Kidney (tissue), 14 donors: ENCODE data around the gene NACA2. TPM values are rescaled to one million over a fixed set of nuclear protein-coding genes. Genes with fewer than 3 reads are reported as not detected.

Experiments
- DNase-seq, 5 donors: peaks; one replicate each; pipeline ENCODE4 v3.0.0-alpha.2; 2013 to 2020
- FAIRE-seq: peaks from 2 replicates; lab custom pipeline; 2012; peaks lifted over from hg19 to GRCh38; lab: Jason Lieb, UNC
- H3K27ac ChIP-seq, 2 donors: one replicate each; pipeline ENCODE4 v1.7.0; 2013; ENCODE audit warnings: low read depth in 2 of 2, low read length in 2 of 2, inconsistent platforms in 1 of 2
- H3K27me3 ChIP-seq: one replicate; pipeline ENCODE4 v1.7.1; 2013; ENCODE audit warnings: low read length, inconsistent platforms; ENCODE audit not compliant: control insufficient read depth, insufficient read depth
- H3K36me3 ChIP-seq, 3 donors: one replicate each; pipeline versions ENCODE4 v1.7.0 to v1.7.1; 2013; ENCODE audit warnings: low read length in 3 of 3, control low read depth in 1 of 3, inconsistent platforms in 1 of 3; ENCODE audit not compliant: insufficient read depth in 3 of 3, control insufficient read depth in 2 of 3
- H3K4me1 ChIP-seq, 3 donors: one replicate each; pipeline versions ENCODE4 v1.7.0 to v1.7.1; 2013; ENCODE audit warnings: low read length in 3 of 3, inconsistent platforms in 1 of 3, low read depth in 1 of 3; ENCODE audit not compliant: control insufficient read depth in 2 of 3, insufficient read depth in 2 of 3
- H3K4me3 ChIP-seq, 3 donors: one replicate each; pipeline versions ENCODE4 v1.7.0 to v1.8.1; 2013; ENCODE audit warnings: low read length in 3 of 3, control low read depth in 1 of 3, inconsistent platforms in 1 of 3
- H3K9ac ChIP-seq, 3 donors: one replicate each; pipeline versions ENCODE4 v1.7.0 to v1.7.1; 2013; ENCODE audit warnings: low read length in 3 of 3, control low read depth in 1 of 3, inconsistent platforms in 1 of 3
- H3K9me3 ChIP-seq, 3 donors: one replicate each; pipeline versions ENCODE4 v1.7.0 to v1.7.1; 2013; ENCODE audit warnings: low read length in 3 of 3, control low read depth in 1 of 3, inconsistent platforms in 1 of 3; ENCODE audit not compliant: control insufficient read depth in 2 of 3, insufficient read depth in 1 of 3
- CTCF ChIP-seq: IDR thresholded peaks from 3 replicates; pipeline ENCODE4 v1.5.1; 2012; ENCODE audit warnings: mild to moderate bottlenecking, moderate library complexity, borderline replicate concordance; ENCODE audit not compliant: insufficient read depth; ENCODE audit errors: extremely low read depth
- intact Hi-C: fragments of 100-400 bp; cut with DNase I; formaldehyde crosslinking; loops from one replicate; pipeline ENCODE4 v1.11.1; 2022
- polyA plus RNA-seq: library from polyadenylated mRNA; stranded (reverse); fragments of 350-450 nt; fragmentation: Illumina TruSeq; extraction: RNeasy Lipid Tissue Mini Kit (QIAGEN cat#74804); gene quantifications from one replicate; pipeline ENCODE4 v1.2.3, GENCODE V29; 2014; ENCODE audit warnings: low read depth, low replicate concordance; ENCODE audit not compliant: insufficient read depth
- total RNA-seq: library from RNA; stranded (reverse); fragmentation: NEBNext Ultra II Directional; extraction: Animal tissue kit (Norgen Biotek cat#: 25700); gene quantifications from one replicate; pipeline ENCODE4 v1.2.1, GENCODE V29; 2021
- donor health status: control.
- donor health status: control.
- donor health status: control.
- donor health status: control.
- donor health status: control.
- donor health status: DM: yes; HTN: yes; CAD: no.
- donor health status: Normal renal cell carcinoma (clear cell type).

NACA2 gene
- total and polyA plus RNA-seq, 2 donors from 2014 or later, result not detected

- Histone ChIP-seq H3K27ac (no peak overlapping the region), H3K27me3 (peaks cover 2% of the 10 kb centered on the region), H3K9me3 (no peaks in the 10 kb centered on the region), H3K4me1 (no peaks in the 10 kb centered on the region), H3K9ac (no peak overlapping the region), H3K36me3 (no peaks in the 10 kb centered on the region), H3K4me3 (no peak overlapping the region)
- TF ChIP-seq CTCF, result no peak
- intact Hi-C loops, result no loop called here
- DNase-seq (peak in 1 of 5 donors; percentile 7), FAIRE-seq (no peak)
These were observed 11.1 kb downstream of the NACA2 start for GRCh38 chr17:61579961-61580360.

- no peak overlapping the region for H3K27ac ChIP-seq
- intact Hi-C loops, result no loop called here
- no peak overlapping the region for H3K9ac ChIP-seq
- no peak for DNase-seq
- no peak for FAIRE-seq
- H3K9me3 ChIP-seq, result no peaks in the 10 kb centered on the region
- H3K4me1 ChIP-seq, result no peaks in the 10 kb centered on the region
- H3K4me3 ChIP-seq, result no peak overlapping the region
- peaks cover 2% of the 10 kb centered on the region for H3K27me3 ChIP-seq
- no peak for TF ChIP-seq CTCF
- no peaks in the 10 kb centered on the region for H3K36me3 ChIP-seq
These were observed 11.7 kb downstream of the NACA2 start for GRCh38 chr17:61579347-61579746.

GRCh38 chr17:61578645-61579044 is 12.4 kb downstream of the NACA2 start:
- intact Hi-C loops, result no loop called here
- Histone ChIP-seq H3K9me3 (no peaks in the 10 kb centered on the region), H3K27ac (no peak overlapping the region), H3K4me3 (no peak overlapping the region), H3K9ac (no peak overlapping the region), H3K36me3 (no peaks in the 10 kb centered on the region), H3K4me1 (no peaks in the 10 kb centered on the region), H3K27me3 (peaks cover 2% of the 10 kb centered on the region)
- FAIRE-seq (no peak), DNase-seq (no peak)
- TF ChIP-seq CTCF, result no peak

GRCh38 chr17:61575983-61576382 is 15.0 kb downstream of the NACA2 start:
- Histone ChIP-seq H3K4me1 (no peaks in the 10 kb centered on the region), H3K9me3 (peaks cover 0 to 4% (median 0%) of the 10 kb centered on the region in 3 donors), H3K9ac (no peak overlapping the region), H3K27ac (no peak overlapping the region), H3K27me3 (peaks cover 2% of the 10 kb centered on the region), H3K4me3 (no peak overlapping the region), H3K36me3 (no peaks in the 10 kb centered on the region)
- DNase-seq (no peak), FAIRE-seq (no peak)
- TF ChIP-seq CTCF, result no peak
- intact Hi-C loops, result no loop called here
